IPS-18c (cell line): ENCODE measurements around the gene LRP5.

Experiments used
- H3K4me3 ChIP-seq: 2 replicates; pipeline ENCODE4 v1.7.0; 2013; ENCODE audit warnings: low read depth, mild to moderate bottlenecking, low read length, moderate library complexity; ENCODE audit not compliant: insufficient read depth
- H3K9me3 ChIP-seq: one replicate; pipeline ENCODE4 v1.6.1; 2013; ENCODE audit warnings: mild to moderate bottlenecking, low read length, moderate library complexity; ENCODE audit not compliant: control insufficient read depth, insufficient read depth

LRP5 gene

GRCh38 chr11:68370211-68371111, 58.1 kb downstream of the LRP5 start:
- no peaks in the 10 kb centered on the region for H3K9me3 ChIP-seq
- H3K4me3 ChIP-seq, result no peak overlapping the region

DNA sequence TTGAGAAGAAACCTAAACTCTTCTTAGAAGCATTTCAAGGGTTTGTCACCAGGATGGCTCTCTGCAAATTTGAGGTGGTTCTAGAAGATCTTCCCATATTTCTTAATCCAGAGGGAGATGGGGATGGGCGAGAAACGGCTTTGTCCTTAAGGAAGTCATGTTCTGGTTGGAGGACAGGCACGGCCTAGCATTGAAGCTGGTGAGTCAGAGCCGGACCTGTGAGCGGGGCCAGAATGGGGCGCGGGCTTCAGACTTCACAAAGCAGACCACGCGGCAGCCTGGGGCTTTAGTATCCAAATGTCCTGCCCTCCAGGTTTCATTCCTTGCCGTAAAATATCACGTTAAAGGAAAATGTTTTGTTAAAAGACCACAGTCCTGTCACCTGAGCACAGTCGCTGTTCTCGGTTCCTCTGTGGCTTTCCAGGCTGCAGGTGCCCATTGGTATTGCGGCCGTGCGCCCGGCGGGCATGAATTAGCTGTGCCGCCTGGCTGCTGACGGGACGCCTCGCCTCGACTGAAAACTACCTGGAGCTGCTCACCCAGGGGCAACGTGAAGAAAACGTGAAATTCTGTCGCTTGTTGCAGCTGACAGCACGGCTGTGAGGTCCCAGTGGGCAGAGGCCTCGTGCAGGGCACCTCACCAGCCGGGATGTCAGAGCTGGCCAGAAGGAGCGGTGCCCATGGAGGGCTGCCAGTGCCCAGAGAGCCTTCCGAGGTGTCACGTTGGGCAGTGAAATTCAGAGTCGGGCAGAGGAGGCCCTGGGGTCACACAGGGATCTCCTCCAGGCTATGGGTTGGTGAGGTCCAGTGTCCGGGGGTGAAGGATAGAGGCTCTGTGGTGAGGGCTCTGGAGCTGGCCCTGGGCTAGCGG, 59.0 kb downstream of the LRP5 start:
- Histone ChIP-seq H3K9me3 (no peaks in the 10 kb centered on the region), H3K4me3 (no peak overlapping the region)

DNA sequence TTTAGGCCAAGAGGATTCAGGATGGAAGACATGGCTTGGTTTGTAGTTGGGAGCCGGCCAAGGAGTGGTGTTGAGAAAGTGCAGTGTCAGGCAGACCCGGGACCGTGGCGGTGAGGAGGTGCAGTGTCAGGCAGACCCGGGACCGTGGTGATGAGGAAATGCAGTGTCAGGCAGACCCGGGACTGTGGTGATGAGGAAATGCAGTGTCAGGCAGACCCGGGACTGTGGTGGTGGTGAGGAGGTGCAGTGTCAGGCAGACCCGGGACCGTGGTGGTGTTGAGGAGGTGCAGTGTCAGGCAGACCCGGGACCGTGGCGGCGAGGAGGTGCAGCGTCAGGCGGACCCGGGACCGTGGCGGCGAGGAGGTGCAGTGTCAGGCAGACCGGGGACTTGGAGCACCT, 59.7 kb downstream of the LRP5 start:
- Histone ChIP-seq H3K9me3 (no peaks in the 10 kb centered on the region), H3K4me3 (no peak overlapping the region)

GRCh38 chr11:68372625-68373024, 60.2 kb downstream of the LRP5 start:
- no peak overlapping the region for H3K4me3 ChIP-seq
- no peaks in the 10 kb centered on the region for H3K9me3 ChIP-seq

GRCh38 chr11:68373189-68373814, 60.9 kb downstream of the LRP5 start:
- Histone ChIP-seq H3K4me3 (no peak overlapping the region), H3K9me3 (no peaks in the 10 kb centered on the region)

GRCh38 chr11:68373815-68374501, 61.6 kb downstream of the LRP5 start:
- no peaks in the 10 kb centered on the region for H3K9me3 ChIP-seq
- H3K4me3 ChIP-seq, result no peak overlapping the region

DNA sequence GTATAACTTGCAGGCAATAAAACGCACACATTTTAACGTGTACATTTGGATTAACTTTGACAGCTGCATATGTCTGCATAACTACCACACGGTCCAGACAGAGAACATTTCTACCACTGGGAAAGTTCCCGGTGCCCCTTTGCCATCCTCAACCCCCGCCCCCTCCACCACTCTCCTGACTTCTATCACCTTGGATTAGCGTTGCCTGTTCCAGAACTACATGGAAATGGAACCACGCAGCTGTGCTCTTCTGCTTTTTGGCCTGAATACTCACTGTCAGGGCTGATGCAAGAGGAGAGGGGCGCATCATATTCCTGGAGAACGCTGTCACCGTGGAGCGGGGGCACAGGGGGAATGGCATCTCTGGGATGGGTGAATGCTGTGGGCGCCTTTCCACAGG, 62.1 kb downstream of the LRP5 start:
- no peaks in the 10 kb centered on the region for H3K9me3 ChIP-seq
- H3K4me3 ChIP-seq, result no peak overlapping the region

DNA sequence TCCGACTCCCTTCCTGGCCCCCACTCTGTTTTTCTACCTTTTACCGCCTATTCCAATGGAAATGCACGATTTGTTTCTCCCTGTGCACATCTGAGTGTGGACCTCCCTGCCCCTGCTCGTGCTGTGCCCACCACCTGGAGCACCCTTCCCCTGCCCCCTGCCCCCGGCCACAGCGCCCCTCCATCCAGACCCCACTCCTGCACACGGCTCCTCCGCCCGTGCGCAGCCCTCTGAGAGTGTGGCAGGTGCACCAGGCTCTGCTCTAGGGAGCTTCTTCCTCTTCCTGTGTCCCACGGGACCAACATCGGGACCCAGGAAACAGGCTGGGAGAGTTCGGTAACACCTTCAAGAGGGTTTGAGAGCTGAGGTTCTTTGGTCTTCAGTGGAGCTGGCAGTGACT, 62.9 kb downstream of the LRP5 start:
- Histone ChIP-seq H3K9me3 (no peaks in the 10 kb centered on the region), H3K4me3 (no peak overlapping the region)

GRCh38 chr11:68375766-68376165, 63.4 kb downstream of the LRP5 start:
- Histone ChIP-seq H3K9me3 (no peaks in the 10 kb centered on the region), H3K4me3 (no peak overlapping the region)

GRCh38 chr11:68377389-68377795, 65.0 kb downstream of the LRP5 start:
- Histone ChIP-seq H3K4me3 (no peak overlapping the region), H3K9me3 (no peaks in the 10 kb centered on the region)

DNA sequence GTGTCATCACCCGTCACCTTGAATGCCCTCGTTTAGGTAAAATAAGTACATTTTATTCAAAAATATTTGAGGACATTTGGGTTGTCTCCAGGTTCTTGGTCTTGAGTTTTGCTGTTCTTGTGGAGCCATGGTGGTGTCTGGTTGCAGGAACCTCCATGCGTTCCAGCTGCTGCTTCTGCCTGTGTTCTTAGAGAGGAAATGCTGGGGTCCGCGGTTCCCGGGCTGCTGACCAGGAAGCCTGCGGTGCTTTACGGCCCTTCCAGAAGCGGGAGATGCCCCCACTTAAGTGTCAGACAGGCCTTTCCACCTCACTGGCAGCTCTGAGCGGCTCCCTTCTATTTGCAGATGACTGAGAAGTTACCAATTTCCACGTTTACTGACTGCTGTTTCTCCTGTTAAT, 66.8 kb downstream of the LRP5 start:
- no peak overlapping the region for H3K4me3 ChIP-seq
- H3K9me3 ChIP-seq, result no peaks in the 10 kb centered on the region

GRCh38 chr11:68380786-68381622, 68.6 kb downstream of the LRP5 start:
- H3K9me3 ChIP-seq, result no peaks in the 10 kb centered on the region
- no peak overlapping the region for H3K4me3 ChIP-seq

DNA sequence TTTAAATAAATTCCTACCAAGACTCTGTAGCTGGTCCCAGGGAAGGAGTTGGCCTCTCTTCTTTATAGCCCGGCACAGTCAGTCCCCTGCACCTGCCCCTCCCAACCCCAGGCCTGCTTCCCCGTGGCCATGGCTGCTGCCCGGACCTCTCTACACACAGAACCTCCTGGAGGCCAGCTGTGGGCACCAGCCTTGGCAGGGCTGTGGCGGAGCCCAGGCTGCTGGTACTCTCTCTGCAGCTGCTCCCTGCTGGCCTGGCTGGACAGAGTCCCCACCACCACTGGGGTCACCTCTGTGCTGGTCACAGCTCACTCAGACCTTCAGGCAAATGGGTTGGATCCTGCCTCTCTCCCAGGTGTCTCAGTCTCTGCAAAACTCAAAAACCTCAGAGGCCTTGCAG, 69.3 kb downstream of the LRP5 start:
- Histone ChIP-seq H3K9me3 (no peaks in the 10 kb centered on the region), H3K4me3 (no peak overlapping the region)

- Histone ChIP-seq H3K4me3 (no peak overlapping the region), H3K9me3 (no peaks in the 10 kb centered on the region)
Observed at GRCh38 chr11:68382358-68382998, 70.1 kb downstream of the LRP5 start.

- no peak overlapping the region for H3K4me3 ChIP-seq
Observed at GRCh38 chr11:68383976-68384501, 71.6 kb downstream of the LRP5 start.

More at GRCh38 chr11:68383976-68384501, 71.6 kb downstream of the LRP5 start:
- H3K9me3 ChIP-seq, result no peaks in the 10 kb centered on the region
